Heart left ventricle (tissue), 16 donors: ENCODE measurements around the gene COPS6. TPM values are rescaled to one million over a fixed set of nuclear protein-coding genes. Genes with fewer than 3 reads are reported as not detected.

Experiments used
- ATAC-seq, 4 donors: fragments of 200-7000 bp; cut with Tn5 transposase; one replicate each; pipeline ENCODE4 v1.9.1; 2020 to 2022; ENCODE audit warnings: moderate library complexity in 4 of 4, mild to moderate bottlenecking in 3 of 4, moderate number of reproducible peaks in 1 of 4
- DNase-seq, 5 donors: peaks; one replicate each; pipeline ENCODE4 v3.0.0-alpha.2; 2020
- H3K27ac ChIP-seq, 12 donors: fragments of 200-600 bp; sonication (generic) in 4 of 12; one replicate each; pipeline versions ENCODE4 v1.5.0 to v1.8.0; 2016 to 2022; ENCODE audit warnings: mild to moderate bottlenecking in 2 of 12
- H3K27me3 ChIP-seq, 9 donors: fragments of 200-600 bp; sonication (generic) in 2 of 9; one replicate each; pipeline versions ENCODE4 v1.5.1 to v1.8.0; 2016 to 2022; ENCODE audit warnings: mild to moderate bottlenecking in 3 of 9
- H3K36me3 ChIP-seq, 9 donors: fragments of 200-600 bp; sonication (generic) in 2 of 9; one replicate each; pipeline versions ENCODE4 v1.5.0 to v1.8.0; 2018 to 2022; ENCODE audit warnings: mild to moderate bottlenecking in 2 of 9
- H3K4me1 ChIP-seq, 12 donors: fragments of 200-600 bp; sonication (generic) in 4 of 12; one replicate each; pipeline versions ENCODE4 v1.5.0 to v1.8.0; 2016 to 2022; ENCODE audit warnings: mild to moderate bottlenecking in 3 of 12
- H3K4me3 ChIP-seq, 12 donors: fragments of 200-600 bp; sonication (generic) in 4 of 12; one replicate each; pipeline versions ENCODE4 v1.5.0 to v1.8.0; 2017 to 2022; ENCODE audit warnings: mild to moderate bottlenecking in 9 of 12, moderate library complexity in 4 of 12
- H3K9me3 ChIP-seq, 12 donors: fragments of 200-600 bp; sonication (generic) in 4 of 12; one replicate each; pipeline versions ENCODE4 v1.5.0 to v1.8.0; 2016 to 2022; ENCODE audit warnings: mild to moderate bottlenecking in 1 of 12
- CTCF ChIP-seq, 12 donors: fragments of 200-600 bp; sonication (generic) in 4 of 12; IDR thresholded peaks; one replicate each; pipeline versions ENCODE4 v1.5.0 to v1.8.0; 2018 to 2022; ENCODE audit warnings: antibody characterized with exemption in 12 of 12, mild to moderate bottlenecking in 5 of 12
- POLR2A ChIP-seq, 2 donors: fragments of 450-650 bp; IDR thresholded peaks; one replicate each; pipeline ENCODE4 v1.6.1; 2017; ENCODE audit warnings: antibody characterized with exemption in 2 of 2, mild to moderate bottlenecking in 2 of 2, moderate library complexity in 2 of 2
- WGBS, 4 donors: extraction: QIAGEN DNeasy Blood & Tissue Kit in 2 of 4; methylation state at CpG; one replicate each; pipeline versions ENCODE4 v1.1.5 to v1.1.7; 2013 to 2018; 5-methylcytosine and 5-hydroxymethylcytosine counted together
- intact Hi-C, 10 donors: fragments of 100-400 bp; cut with DNase I; formaldehyde crosslinking; loops; one replicate each; pipeline versions ENCODE4 v1.11.1 to v1.14.2; 2022
- polyA plus RNA-seq, 2 donors: library from polyadenylated mRNA; stranded (reverse); fragments of 200-250 nt; gene quantifications; one replicate each; pipeline ENCODE4 v1.2.3, GENCODE V29; 2013
- total RNA-seq, 9 donors: library from RNA; depleted of rRNA in 2 of 9; stranded (reverse); fragments of >200 nt in 2 of 9; fragmentation: NEBNext Ultra II Directional in 3 of 9; extraction: Animal tissue kit (Norgen Biotek cat#: 25700) in 3 of 9; gene quantifications; one replicate each; pipeline versions ENCODE4 v1.1.0 to v1.2.4, GENCODE V29; 2016 to 2023
- donor health status: ischemic (EF 13 %, LVEDD 7.1; RV severe dilation, severe dysfunction).
- donor health status: healthy with polysubstance abuse.
- donor health status: DM: no; HTN: yes; CAD: no.
- donor health status: DM: no; HTN: no; CAD: no.
- donor health status: ischemic (EF 25% LVEDD 6.9; RV normal size, moderate dysfunction).
- donor health status: ischemic (EF 25% LVEDD 5.7; RV mildly dilated, moderate dysfunction).
- donor health status: healthy.
- donor health status: DM: yes; HTN: yes; CAD: no.
- donor health status: ischemic (EF 35%, LVEDD 5.7; RV mildly dilated, moderate dysfunction).
- donor health status: nonischemic (EF 11% LVEDD 7.7; RV severe dilation, severe dysfunction).
- donor health status: DM: yes; HTN: yes; CAD: no.
- donor health status: PGD.
- donor health status: ischemic (EF 29% LVEDD 5.4; RV normal size, mild dysfunction).
- donor health status: nonischemic (EF 23%, LVEDD 6.1; RV moderate dilation, normal function).

The COPS6 gene
- total and polyA plus RNA-seq, 11 donors, result 53.3 to 130 (median 109) TPM

- peaks cover 0 to 35% (median 18%) of the 10 kb centered on the region in 12 donors for H3K9me3 ChIP-seq
- no peak for DNase-seq
- TF ChIP-seq CTCF (IDR thresholded peaks at IDR 0.05) (no peak), POLR2A (IDR thresholded peaks at IDR 0.05) (no peak)
- intact Hi-C loops, result no loop called here
- no peak for ATAC-seq
- H3K27ac ChIP-seq, result no peak overlapping the region
- peaks cover 16 to 76% (median 52%) of the 10 kb centered on the region in 9 donors for H3K36me3 ChIP-seq
- no peak overlapping the region for H3K4me3 ChIP-seq
- H3K4me1 ChIP-seq, result peaks cover 0 to 17% (median 9%) of the 10 kb centered on the region in 12 donors
- H3K27me3 ChIP-seq, result no peaks in the 10 kb centered on the region
- WGBS, 4 donors, result 75 to 86% (median 82%) methylated on average over 7 of the region's 7 CpGs
These were observed 21.8 kb upstream of the COPS6 start for GRCh38 chr7:100066953-100067352.

GRCh38 chr7:100069991-100070390, 18.8 kb upstream of the COPS6 start:
- 97 to 100% (median 97%) methylated on average over 5 of the region's 5 CpGs for WGBS, 4 donors
- TF ChIP-seq POLR2A (IDR thresholded peaks at IDR 0.05), result no peak
- no peak for TF ChIP-seq CTCF (IDR thresholded peaks at IDR 0.05)
- DNase-seq (no peak), ATAC-seq (no peak)
- H3K27me3 ChIP-seq, result no peaks in the 10 kb centered on the region
- H3K4me3 ChIP-seq, result no peak overlapping the region
- H3K36me3 ChIP-seq, result peaks cover 19 to 80% (median 55%) of the 10 kb centered on the region in 9 donors
- H3K4me1 ChIP-seq, result peaks cover 0 to 16% (median 9%) of the 10 kb centered on the region in 12 donors
- H3K27ac ChIP-seq, result no peak overlapping the region
- intact Hi-C loops, result no loop called here
- peaks cover 0 to 47% (median 26%) of the 10 kb centered on the region in 12 donors for H3K9me3 ChIP-seq

- intact Hi-C loops, result no loop called here
- no peak for TF ChIP-seq POLR2A (IDR thresholded peaks at IDR 0.05)
- WGBS, 4 donors, result 98 to 99% (median 99%) methylated on average over 11 of the region's 11 CpGs
- no peak for DNase-seq
- Histone ChIP-seq H3K27ac (no peak overlapping the region), H3K4me1 (peaks cover 0 to 4% (median 0%) of the 10 kb centered on the region in 12 donors), H3K36me3 (peaks cover 19 to 86% (median 66%) of the 10 kb centered on the region in 9 donors), H3K4me3 (no peak overlapping the region), H3K27me3 (no peaks in the 10 kb centered on the region), H3K9me3 (peaks cover 0 to 47% (median 26%) of the 10 kb centered on the region in 12 donors)
- no peak for ATAC-seq
These were observed 17.6 kb upstream of the COPS6 start for GRCh38 chr7:100071018-100071723.

- WGBS, 4 donors, result 97 to 99% (median 98%) methylated on average over 10 of the region's 10 CpGs
- no peak overlapping the region for H3K4me3 ChIP-seq
- ATAC-seq (no peak), DNase-seq (no peak)
- H3K9me3 ChIP-seq, result peaks cover 0 to 47% (median 26%) of the 10 kb centered on the region in 12 donors
- no peak overlapping the region for H3K27ac ChIP-seq
- H3K36me3 ChIP-seq, result peaks cover 19 to 95% (median 79%) of the 10 kb centered on the region in 9 donors
- H3K27me3 ChIP-seq, result no peaks in the 10 kb centered on the region
- no peaks in the 10 kb centered on the region for H3K4me1 ChIP-seq
- no peak for TF ChIP-seq CTCF (IDR thresholded peaks at IDR 0.05)
- no peak for TF ChIP-seq POLR2A (IDR thresholded peaks at IDR 0.05)
- intact Hi-C loops, result no loop called here
These were observed 16.3 kb upstream of the COPS6 start for GRCh38 chr7:100072462-100072861.
